Stimulated activated CD4-positive, alpha-beta T cell treated with anti-CD3 and anti-CD28 coated beads, Interleukin-2, amount 100 ng/mL, for 48 hours (primary cell): ENCODE measurements around the gene KIF3B.
"Not testable (repeated sequence)": the region's sequence is repeated elsewhere in the genome, so short reads cannot be mapped to it uniquely, and the experiment has no call there.

Experiments
- DNase-seq, 2 donors: peaks; one replicate each; pipeline ENCODE4 v3.0.0-alpha.2; 2020

KIF3B gene

DNA sequence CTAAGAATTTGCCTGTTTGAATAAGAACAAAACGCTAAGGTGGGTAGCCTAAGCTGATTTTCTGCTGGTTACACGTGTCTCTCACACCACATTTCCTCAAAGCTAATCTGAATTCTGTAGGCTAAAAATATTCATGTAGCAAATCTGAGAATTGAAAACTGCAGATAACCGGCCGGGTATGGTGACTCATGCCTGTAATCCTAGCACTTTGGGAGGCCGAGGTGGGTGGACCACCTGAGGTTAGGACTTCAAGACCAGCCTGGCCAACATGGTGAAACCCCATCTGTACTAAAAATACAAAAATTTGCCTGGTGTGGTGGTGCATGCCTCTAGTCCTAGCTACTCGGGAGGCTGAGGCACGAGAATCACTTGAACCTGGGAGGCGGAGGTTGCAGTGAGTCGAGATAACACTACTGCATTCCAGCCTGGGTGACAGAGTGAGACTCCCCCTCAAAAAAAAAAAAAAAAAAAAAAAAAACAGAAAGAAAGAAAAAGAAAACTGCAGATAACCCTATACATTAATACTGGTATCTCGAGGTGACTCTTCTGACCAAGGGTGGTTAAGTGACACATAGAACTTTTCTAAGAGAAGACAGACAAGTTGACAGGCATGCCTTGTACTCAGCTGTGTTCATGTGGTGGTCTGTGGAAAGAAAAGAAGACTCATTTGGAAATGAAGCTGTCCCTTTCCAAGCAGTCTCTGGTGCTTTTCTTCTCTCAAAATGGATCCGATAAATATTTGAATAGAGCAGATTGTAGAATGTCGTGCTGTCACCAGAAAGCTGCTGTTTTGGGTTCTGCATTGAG, 55.9 kb downstream of the KIF3B start:
- DNase-seq: peak in 1 of 2 donors; percentile 36

GRCh38 chr20:32333988-32334885, 56.8 kb downstream of the KIF3B start:
- peak in 1 of 2 donors; percentile 38 for DNase-seq

DNA sequence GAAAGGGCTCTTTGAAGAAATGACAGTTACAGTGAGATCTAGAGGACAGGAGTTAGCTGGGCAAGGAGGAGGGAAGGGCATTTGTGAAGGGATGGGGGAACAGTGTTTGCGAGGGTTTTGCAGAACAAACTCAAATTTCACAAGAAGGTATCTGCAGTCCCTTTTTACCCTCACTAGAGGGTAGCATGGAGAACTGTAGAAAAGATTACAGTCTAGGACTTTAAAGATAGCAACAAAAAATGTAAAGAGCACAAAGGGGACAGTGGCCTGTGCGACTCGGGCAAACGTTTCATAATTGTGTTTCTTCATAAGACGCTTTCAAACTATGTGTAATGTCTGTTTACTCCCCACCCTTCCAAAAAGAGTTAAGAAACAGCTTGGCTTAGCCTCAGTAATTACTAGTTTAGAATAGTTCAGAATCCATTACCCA, 59.5 kb downstream of the KIF3B start:
- no peak for DNase-seq

- DNase-seq: no peak
These were observed 60.6 kb downstream of the KIF3B start for GRCh38 chr20:32337937-32338661.

DNA sequence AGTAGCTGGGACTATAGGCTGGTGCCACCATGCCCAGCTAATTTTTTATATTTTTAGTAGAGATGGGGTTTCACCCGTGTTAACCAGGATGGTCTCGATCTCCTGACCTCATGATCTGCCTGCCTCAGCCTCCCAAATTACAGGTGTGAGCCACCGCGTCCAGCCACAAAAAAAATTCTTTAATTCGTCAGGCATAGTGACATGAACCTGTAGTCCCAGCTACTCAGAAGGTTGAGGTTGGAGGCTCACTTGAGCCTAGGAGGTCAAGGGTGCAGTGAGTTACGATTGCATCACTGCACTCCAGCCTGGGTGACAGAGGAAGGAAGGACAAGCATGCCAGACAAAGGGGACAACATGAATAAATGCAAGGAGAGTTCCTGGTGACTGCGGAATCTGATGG, 61.2 kb downstream of the KIF3B start:
- DNase-seq: no peak

- DNase-seq: no peak
These were observed 61.7 kb downstream of the KIF3B start for GRCh38 chr20:32339116-32339515.

- not testable (repeated sequence) for DNase-seq
These were observed 63.6 kb downstream of the KIF3B start for GRCh38 chr20:32341053-32341452.

- DNase-seq: no peak
These were observed 66.0 kb downstream of the KIF3B start for GRCh38 chr20:32343439-32343838.

GRCh38 chr20:32344835-32345506, 67.5 kb downstream of the KIF3B start:
- DNase-seq: no peak

DNA sequence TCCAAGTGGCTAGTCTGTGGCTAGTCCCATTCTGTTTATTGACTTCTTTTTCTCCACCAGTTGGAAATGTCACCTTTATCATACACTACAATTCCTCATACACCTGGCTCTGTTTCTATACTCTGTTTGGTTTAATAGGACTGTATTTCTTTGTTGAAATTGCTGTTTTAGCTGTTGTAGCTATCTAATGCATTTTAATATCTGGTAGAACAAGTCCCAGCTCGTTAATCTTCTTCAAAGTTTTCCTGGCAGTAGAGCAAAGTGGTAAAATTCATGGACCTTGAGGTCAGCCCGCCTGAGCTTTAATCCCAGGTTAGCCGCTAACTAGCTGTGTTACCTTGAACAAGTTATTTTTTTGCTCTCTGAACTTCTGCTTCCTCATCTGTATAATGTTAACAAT, 70.8 kb downstream of the KIF3B start:
- DNase-seq: no peak

- no peak for DNase-seq
These were observed 73.0 kb downstream of the KIF3B start for GRCh38 chr20:32350421-32350820.

DNA sequence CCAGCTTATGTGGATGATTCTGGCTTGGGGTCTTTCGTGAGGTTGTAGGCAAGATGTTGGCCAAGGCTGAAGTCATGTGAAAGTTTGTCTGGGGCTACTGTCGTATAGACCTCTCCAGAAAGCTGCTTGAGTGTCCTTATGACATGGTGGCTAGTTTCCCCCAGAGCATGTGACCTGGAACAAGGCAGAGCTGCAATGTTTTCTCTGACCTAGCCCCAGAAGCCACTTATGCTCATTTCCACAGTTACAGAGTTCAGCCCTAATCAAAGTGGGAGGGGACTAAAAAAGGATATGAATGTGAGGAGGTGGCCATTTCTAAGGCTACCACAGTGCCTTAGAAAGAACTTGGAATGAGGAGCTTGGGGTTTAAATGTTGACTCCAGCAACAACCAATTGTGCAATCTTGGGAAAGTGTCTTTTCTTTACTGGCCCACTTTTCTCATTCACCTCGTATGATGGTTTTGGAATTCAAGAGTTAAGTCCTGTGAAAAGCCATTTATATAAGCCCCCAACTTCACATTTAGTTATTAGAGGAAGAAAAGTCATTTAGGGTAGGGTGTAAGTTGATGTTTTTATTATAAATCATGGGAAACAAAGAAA, 74.8 kb downstream of the KIF3B start:
- no peak for DNase-seq

GRCh38 chr20:32353848-32354496, 76.5 kb downstream of the KIF3B start:
- no peak for DNase-seq

GRCh38 chr20:32354592-32355416, 77.4 kb downstream of the KIF3B start:
- peak in 1 of 2 donors; percentile 14 for DNase-seq

- no peak for DNase-seq
These were observed 78.0 kb downstream of the KIF3B start for GRCh38 chr20:32355417-32355841.

GRCh38 chr20:32355907-32356621, 78.6 kb downstream of the KIF3B start:
- not testable (repeated sequence) for DNase-seq

GRCh38 chr20:32356622-32357374, 79.3 kb downstream of the KIF3B start:
- no peak for DNase-seq

DNA sequence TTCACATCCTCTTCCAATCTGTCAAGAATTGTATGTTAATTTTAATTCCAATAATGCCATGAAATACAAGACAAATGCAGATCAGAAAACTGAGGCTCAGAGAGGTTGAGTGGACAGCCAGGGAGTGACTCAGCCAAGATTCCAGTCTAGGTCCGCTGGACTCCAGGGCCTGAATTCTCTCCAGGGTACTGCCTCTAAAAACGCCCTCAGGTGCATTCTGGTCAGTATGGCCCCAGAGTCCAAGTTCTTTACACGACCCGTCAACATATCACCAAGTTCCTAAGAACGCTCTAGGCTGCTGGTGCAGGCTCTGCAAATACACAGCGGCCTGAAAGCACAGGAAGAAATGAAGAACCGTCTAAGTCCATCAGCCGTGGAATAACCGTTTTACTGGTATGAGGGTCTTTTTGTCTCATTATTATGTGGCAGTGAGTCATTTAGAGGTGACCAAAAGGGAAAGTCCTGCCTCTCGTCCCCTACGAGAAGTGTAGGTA, 80.0 kb downstream of the KIF3B start:
- no peak for DNase-seq
